ENCODE measurements around the gene DLX5. TPM values are rescaled to one million over a fixed set of nuclear protein-coding genes. Genes with fewer than 3 reads are reported as not detected.

DLX5 gene
- total RNA-seq, 1 experiment from 2014 or later = 0.10 TPM

- DNase-seq (ENCODE audit: low read depth) = no peak
- in situ Hi-C loops (cut with HindIII; ENCODE audit: low pct_unique_long_range_greater_than_20kb, low sequenced_read_pairs) = no loop called here
These were observed 4.0 kb downstream of the DLX5 start for GRCh38 chr7:97020601-97020995.

- no peak for DNase-seq (ENCODE audit: low read depth)
- in situ Hi-C loops (cut with HindIII; ENCODE audit: low pct_unique_long_range_greater_than_20kb, low sequenced_read_pairs) = no loop called here
These were observed 4.9 kb downstream of the DLX5 start for GRCh38 chr7:97019710-97020225.

- DNase-seq (ENCODE audit: low read depth) = no peak
- in situ Hi-C loops (cut with HindIII; ENCODE audit: low pct_unique_long_range_greater_than_20kb, low sequenced_read_pairs) = no loop called here
These were observed 5.7 kb downstream of the DLX5 start for GRCh38 chr7:97018791-97019531.

GRCh38 chr7:97018126-97018601, 6.5 kb downstream of the DLX5 start:
- in situ Hi-C loops (cut with HindIII; ENCODE audit: low pct_unique_long_range_greater_than_20kb, low sequenced_read_pairs) = no loop called here
- DNase-seq (ENCODE audit: low read depth) = no peak

GRCh38 chr7:97017192-97018125, 7.2 kb downstream of the DLX5 start:
- DNase-seq (ENCODE audit: low read depth) = no peak
- in situ Hi-C loops (cut with HindIII; ENCODE audit: low pct_unique_long_range_greater_than_20kb, low sequenced_read_pairs) = no loop called here

GRCh38 chr7:97016381-97017191, 8.0 kb downstream of the DLX5 start:
- DNase-seq (ENCODE audit: low read depth) = peak; percentile 82
- in situ Hi-C loops (cut with HindIII; ENCODE audit: low pct_unique_long_range_greater_than_20kb, low sequenced_read_pairs) = no loop called here

- in situ Hi-C loops (cut with HindIII; ENCODE audit: low pct_unique_long_range_greater_than_20kb, low sequenced_read_pairs) = no loop called here
- DNase-seq (ENCODE audit: low read depth) = no peak
These were observed 8.8 kb downstream of the DLX5 start for GRCh38 chr7:97015756-97016380.

GRCh38 chr7:97015279-97015678, 9.4 kb downstream of the DLX5 start:
- in situ Hi-C loops (cut with HindIII; ENCODE audit: low pct_unique_long_range_greater_than_20kb, low sequenced_read_pairs) = no loop called here
- DNase-seq (ENCODE audit: low read depth) = no peak

- DNase-seq (ENCODE audit: low read depth) = no peak
- in situ Hi-C loops (cut with HindIII; ENCODE audit: low pct_unique_long_range_greater_than_20kb, low sequenced_read_pairs) = no loop called here
These were observed 10.4 kb downstream of the DLX5 start for GRCh38 chr7:97014145-97014750.

- in situ Hi-C loops (cut with HindIII; ENCODE audit: low pct_unique_long_range_greater_than_20kb, low sequenced_read_pairs) = no loop called here
These were observed 10.8 kb downstream of the DLX5 start for GRCh38 chr7:97013845-97014134.

GRCh38 chr7:97013134-97013844, 11.3 kb downstream of the DLX5 start:
- in situ Hi-C loops (cut with HindIII; ENCODE audit: low pct_unique_long_range_greater_than_20kb, low sequenced_read_pairs) = no loop called here
- no peak for DNase-seq (ENCODE audit: low read depth)

More at GRCh38 chr7:97013845-97014134, 10.8 kb downstream of the DLX5 start:
- no peak for DNase-seq (ENCODE audit: low read depth)

GRCh38 chr7:97012365-97013133, 12.1 kb downstream of the DLX5 start:
- in situ Hi-C loops (cut with HindIII; ENCODE audit: low pct_unique_long_range_greater_than_20kb, low sequenced_read_pairs) = no loop called here
- no peak for DNase-seq (ENCODE audit: low read depth)

- in situ Hi-C loops (cut with HindIII; ENCODE audit: low pct_unique_long_range_greater_than_20kb, low sequenced_read_pairs) = no loop called here
- DNase-seq (ENCODE audit: low read depth) = no peak
These were observed 12.9 kb downstream of the DLX5 start for GRCh38 chr7:97011536-97012364.

GRCh38 chr7:97011104-97011503, 13.5 kb downstream of the DLX5 start:
- no peak for DNase-seq (ENCODE audit: low read depth)
- in situ Hi-C loops (cut with HindIII; ENCODE audit: low pct_unique_long_range_greater_than_20kb, low sequenced_read_pairs) = no loop called here
